Effector CD4-positive, alpha-beta T cell (primary cell): Measurements from ENCODE around the gene G2E3.
"Not testable (repeated sequence)": the region's sequence is repeated elsewhere in the genome, so short reads cannot be mapped to it uniquely, and the experiment has no call there.

Experiments used
- DNase-seq: peaks from one replicate; pipeline ENCODE4 v3.0.0-alpha.2; 2020

G2E3 gene

GRCh38 chr14:30564235-30564867 is 5.4 kb downstream of the G2E3 start:
- no peak for DNase-seq

- DNase-seq: no peak
Observed at GRCh38 chr14:30564868-30565248, 5.9 kb downstream of the G2E3 start.

GRCh38 chr14:30569216-30569902 is 10.4 kb downstream of the G2E3 start:
- no peak for DNase-seq

DNA sequence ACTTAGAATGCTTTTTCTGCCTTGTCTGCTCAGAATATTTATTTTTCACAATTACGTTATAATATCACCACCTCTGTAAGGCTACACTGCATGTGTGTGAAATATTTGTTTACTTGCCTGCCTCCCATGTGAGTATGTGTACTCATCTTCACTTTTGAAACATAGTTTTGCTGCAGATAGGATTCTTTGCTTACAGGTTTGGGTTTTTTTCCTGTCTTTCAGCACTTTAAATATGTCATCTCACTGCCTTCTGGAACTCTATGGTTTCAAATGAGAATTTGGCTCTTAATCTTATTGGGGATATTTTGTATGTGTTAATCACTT is 10.9 kb downstream of the G2E3 start:
- DNase-seq: no peak

GRCh38 chr14:30572237-30572636 is 13.3 kb downstream of the G2E3 start:
- DNase-seq: no peak

GRCh38 chr14:30572771-30573170 is 13.8 kb downstream of the G2E3 start:
- no peak for DNase-seq

DNA sequence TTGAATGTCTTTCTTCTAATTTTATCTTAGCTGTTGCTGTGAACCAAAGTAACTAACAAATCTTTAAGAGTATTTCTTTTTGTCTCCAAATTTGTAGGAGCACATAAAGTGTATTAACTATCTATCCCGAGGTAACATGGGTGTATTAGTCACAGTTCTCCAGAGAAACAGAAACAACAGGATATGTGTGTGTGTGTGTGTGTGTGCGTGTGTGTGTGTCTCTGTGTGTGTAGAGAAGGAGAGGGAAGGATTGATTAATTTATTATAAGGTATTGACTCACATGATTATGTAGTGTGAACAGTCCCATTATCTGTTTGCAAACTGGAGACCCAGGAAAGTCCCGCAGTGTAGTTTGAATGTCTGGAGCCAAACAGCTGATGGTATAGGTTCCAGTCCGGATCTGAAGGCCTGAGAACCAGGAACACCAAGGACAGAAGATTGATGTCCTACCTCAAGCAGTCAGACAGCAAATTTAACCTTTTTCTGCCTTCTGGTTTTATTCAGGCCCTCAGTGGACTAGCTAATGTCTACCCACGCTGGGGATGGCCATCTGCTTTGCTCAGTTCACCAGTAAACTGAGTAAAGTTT is 14.4 kb downstream of the G2E3 start:
- no peak for DNase-seq

DNA sequence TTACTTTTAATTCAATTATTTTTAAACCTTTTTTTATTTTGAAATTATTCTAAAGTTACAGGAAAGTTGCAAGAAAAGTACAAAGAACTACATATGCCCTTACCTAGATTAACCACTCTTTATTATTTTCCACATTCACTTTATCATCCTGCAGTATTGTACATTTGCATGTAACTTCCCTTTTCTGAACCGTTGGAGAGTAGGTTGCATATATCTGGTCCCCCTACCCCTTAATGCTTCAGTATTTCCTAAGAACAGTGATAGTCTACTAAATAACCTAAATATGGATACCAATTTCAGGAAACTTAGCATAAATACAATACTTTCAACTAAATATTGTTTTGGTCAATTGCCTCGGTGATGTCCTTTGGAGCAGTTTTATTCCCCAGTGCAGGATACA is 15.0 kb downstream of the G2E3 start:
- no peak for DNase-seq

GRCh38 chr14:30574777-30575176 is 15.8 kb downstream of the G2E3 start:
- DNase-seq: not testable (repeated sequence)

- DNase-seq: not testable (repeated sequence)
Observed at GRCh38 chr14:30576333-30576732, 17.4 kb downstream of the G2E3 start.

- DNase-seq: no peak
Observed at GRCh38 chr14:30580616-30581282, 21.8 kb downstream of the G2E3 start.

DNA sequence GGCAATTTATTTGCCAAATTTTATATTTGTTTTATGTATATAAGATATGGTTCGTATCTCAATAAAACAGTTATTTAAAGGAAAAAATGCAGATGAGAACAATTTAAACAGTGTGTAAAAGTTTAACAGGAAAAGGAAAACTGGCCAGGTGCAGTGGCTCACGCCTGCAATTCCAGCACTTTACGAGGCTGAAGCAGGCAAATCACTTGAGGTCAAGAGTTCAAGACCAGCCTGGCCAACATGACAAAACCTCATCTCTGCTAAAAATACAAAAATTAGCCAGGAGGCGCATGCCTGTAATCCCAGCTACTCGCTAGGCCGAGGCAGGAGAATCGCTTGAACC is 22.3 kb downstream of the G2E3 start:
- no peak for DNase-seq

DNA sequence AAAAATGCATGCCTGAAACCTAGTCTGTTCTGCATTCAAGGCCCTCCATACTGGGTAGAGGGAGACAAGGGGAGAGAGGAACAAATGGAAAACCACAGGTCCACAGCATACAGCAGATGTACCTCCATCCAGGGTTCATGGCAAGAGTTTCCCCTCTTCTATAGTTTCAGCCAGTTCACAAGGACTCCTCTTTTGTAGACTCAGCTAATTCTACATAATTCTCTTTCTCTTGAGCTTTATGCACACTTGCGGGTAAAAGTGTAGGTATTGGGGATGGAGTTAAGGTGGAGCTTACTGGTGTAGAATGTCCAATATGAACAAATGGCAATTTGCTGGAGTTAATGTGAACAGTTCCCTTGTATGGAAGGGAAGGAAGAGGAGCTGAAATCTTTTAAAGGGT is 23.4 kb downstream of the G2E3 start:
- DNase-seq: no peak

- DNase-seq: no peak
Observed at GRCh38 chr14:30584058-30584630, 25.2 kb downstream of the G2E3 start.

DNA sequence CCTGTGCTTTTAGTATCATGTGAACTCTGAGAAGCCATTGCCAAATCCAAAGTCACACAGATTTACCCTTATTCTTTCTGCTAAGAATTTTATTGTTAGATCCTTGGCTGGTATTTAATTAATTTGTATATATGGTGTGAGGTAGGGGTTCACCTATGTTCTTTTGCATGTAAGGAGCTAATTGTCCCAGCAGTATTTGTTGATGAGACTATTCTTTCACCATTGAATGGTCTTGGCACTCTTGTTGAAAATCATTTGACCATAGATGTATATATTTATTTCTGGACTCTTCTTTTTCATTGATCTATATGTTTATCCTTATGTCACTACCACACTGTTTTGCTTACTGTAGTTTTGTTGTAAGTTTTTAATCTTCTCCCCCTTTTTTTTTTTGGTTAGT is 26.2 kb downstream of the G2E3 start:
- no peak for DNase-seq

GRCh38 chr14:30587141-30587540 is 28.2 kb downstream of the G2E3 start:
- DNase-seq: no peak

- DNase-seq: no peak
Observed at GRCh38 chr14:30588873-30589272, 29.9 kb downstream of the G2E3 start.

- DNase-seq: no peak
Observed at GRCh38 chr14:30596935-30597334, 38.0 kb downstream of the G2E3 start.

- DNase-seq: no peak
Observed at GRCh38 chr14:30597504-30597903, 38.5 kb downstream of the G2E3 start.

DNA sequence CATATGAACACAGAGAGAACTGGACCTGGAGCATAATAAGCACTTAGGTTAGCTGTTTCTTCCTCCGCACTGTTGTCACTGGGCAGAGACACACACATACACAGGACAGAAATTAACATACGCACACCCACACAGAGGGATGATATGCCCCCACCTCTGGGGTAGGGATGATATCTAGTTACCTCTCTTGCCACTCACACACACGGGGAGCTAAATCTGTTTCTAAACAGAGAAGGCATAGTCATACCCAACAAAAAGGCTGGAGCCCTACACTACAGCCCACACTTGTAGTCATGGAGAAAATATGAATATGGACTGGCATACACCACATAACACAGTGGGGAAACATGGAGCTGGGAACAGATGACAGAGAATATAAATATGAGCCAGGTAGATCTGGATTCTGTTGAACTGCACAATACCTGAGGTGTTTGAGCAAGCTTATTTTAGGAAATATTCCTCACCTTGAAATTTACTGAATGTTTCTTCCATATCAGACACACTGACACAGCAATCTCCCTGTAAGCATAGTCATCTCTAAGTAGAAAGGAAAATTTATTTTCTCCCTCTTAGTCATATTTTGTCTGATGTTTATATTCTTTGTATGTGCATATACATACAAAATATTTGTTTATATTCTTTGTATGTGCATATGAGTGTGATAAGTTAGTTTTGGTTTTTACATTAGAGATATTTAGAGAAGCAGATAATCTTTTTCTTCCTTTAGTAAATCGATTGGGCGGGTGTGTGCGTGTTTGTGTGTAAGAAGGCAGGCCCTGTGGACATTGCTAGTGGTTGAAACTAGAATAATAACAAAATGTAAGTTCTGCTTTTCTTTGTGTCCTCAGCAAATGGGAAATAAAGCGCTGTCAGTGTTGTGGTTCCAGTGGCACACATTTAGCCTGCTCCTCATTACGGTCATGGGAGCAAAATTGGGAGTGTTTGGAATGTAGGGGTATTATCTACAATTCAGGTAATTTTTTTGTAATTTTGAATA is 42.3 kb downstream of the G2E3 start:
- DNase-seq: no peak

- DNase-seq: no peak
Observed at GRCh38 chr14:30603402-30603801, 44.4 kb downstream of the G2E3 start.

DNA sequence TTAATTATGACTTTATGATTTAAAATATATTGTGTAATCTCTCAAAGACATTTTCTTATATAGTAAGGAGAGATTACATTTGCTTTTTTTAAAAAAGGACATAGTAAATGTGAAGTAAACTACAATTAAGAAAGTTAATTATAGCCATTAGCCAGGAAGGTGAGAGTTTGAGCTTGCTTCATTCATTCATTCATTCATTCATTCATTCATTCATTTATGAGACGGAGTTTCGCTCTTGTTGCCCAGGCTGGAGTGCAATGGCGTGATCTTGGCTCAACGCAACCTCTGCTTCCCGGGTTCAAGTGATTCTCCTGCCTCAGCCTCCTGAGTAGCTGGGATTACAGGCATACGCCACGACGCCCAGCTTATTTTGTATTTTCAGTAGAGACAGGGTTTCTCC is 45.7 kb downstream of the G2E3 start:
- not testable (repeated sequence) for DNase-seq
